ENCODE measurements around the gene RPUSD1. TPM values are rescaled to one million over a fixed set of nuclear protein-coding genes. Genes with fewer than 3 reads are reported as not detected.

Gene RPUSD1
- total RNA-seq, 1 donor from 2014 or later = 35.3 TPM

- Mint-ChIP-seq H3K27ac (no peak overlapping the region), H3K36me3 (ENCODE audit: low read depth) (no peaks in the 10 kb centered on the region), H3K27me3 (peaks cover 7% of the 10 kb centered on the region), H3K4me1 (no peaks in the 10 kb centered on the region), H3K9me3 (no peaks in the 10 kb centered on the region), H3K4me3 (no peak overlapping the region)
- intact Hi-C loops (cut with micrococcal nuclease) = no loop called here
- ChIA-PET POLR2A (no interaction called here), CTCF (no interaction called here)
- ATAC-seq (ENCODE audit: low read depth) (no peak), DNase-seq (no peak)
- no peak for TF ChIP-seq CTCF (IDR thresholded peaks at IDR 0.05)
Measured at GRCh38 chr16:801584-802363, 13.6 kb upstream of the RPUSD1 start.

- ChIA-PET POLR2A (no interaction called here), CTCF (no interaction called here)
- TF ChIP-seq CTCF (IDR thresholded peaks at IDR 0.05) = no peak
- Mint-ChIP-seq H3K4me3 (no peak overlapping the region), H3K27ac (no peak overlapping the region), H3K4me1 (no peaks in the 10 kb centered on the region), H3K27me3 (peaks cover 7% of the 10 kb centered on the region), H3K36me3 (ENCODE audit: low read depth) (no peaks in the 10 kb centered on the region), H3K9me3 (no peaks in the 10 kb centered on the region)
- ATAC-seq (ENCODE audit: low read depth) (no peak), DNase-seq (no peak)
- intact Hi-C loops (cut with micrococcal nuclease) = no loop called here
Measured at GRCh38 chr16:800834-801511, 12.8 kb upstream of the RPUSD1 start.

- ChIA-PET CTCF (no interaction called here), POLR2A (no interaction called here)
- intact Hi-C loops (cut with micrococcal nuclease) = no loop called here
- DNase-seq = no peak
- H3K27ac Mint-ChIP-seq = no peak within 1 kb of the TSS
- ATAC-seq (ENCODE audit: low read depth) = no peak
- no peaks in the 10 kb centered on the region for H3K4me1 Mint-ChIP-seq
- H3K4me3 Mint-ChIP-seq = no peak within 1 kb of the TSS
- H3K27me3 Mint-ChIP-seq = peaks cover 7% of the 10 kb centered on the region
- no peaks in the 10 kb centered on the region for H3K36me3 Mint-ChIP-seq (ENCODE audit: low read depth)
- no peak for TF ChIP-seq CTCF (IDR thresholded peaks at IDR 0.05)
- H3K9me3 Mint-ChIP-seq = no peaks in the 10 kb centered on the region
Measured at GRCh38 chr16:799948-800833, 12.0 kb upstream of the RPUSD1 start, which contains the start of gene GNG13. Gene GNG13, minus strand, starts transcription at chr16:800734. Its CDS starts 1,657 bp downstream, at chr16:799077.

GRCh38 chr16:799111-799947 lies 11.1 kb upstream of the RPUSD1 start:
- ChIA-PET POLR2A (no interaction called here), CTCF (no interaction called here)
- intact Hi-C loops (cut with micrococcal nuclease) = no loop called here
- Mint-ChIP-seq H3K4me3 (no peak overlapping the region), H3K36me3 (ENCODE audit: low read depth) (no peaks in the 10 kb centered on the region), H3K9me3 (no peaks in the 10 kb centered on the region), H3K4me1 (no peaks in the 10 kb centered on the region), H3K27me3 (peaks cover 7% of the 10 kb centered on the region), H3K27ac (no peak overlapping the region)
- TF ChIP-seq CTCF (IDR thresholded peaks at IDR 0.05) = no peak
- ATAC-seq (ENCODE audit: low read depth) = no peak
- DNase-seq = no peak

Data from activated B cell treated with CpG ODN at 0.5 μM for 24 hours (primary cell).